Brain pericyte (primary cell): ENCODE results near the gene TMEM150A.
"Not testable (repeated sequence)": the region's sequence is repeated elsewhere in the genome, so short reads cannot be mapped to it uniquely, and the experiment has no call there.

Experiments used
- DNase-seq: peaks from one replicate; pipeline ENCODE4 v3.0.0-alpha.2; 2012; ENCODE audit warnings: low read depth, low spot score

Gene TMEM150A

GRCh38 chr2:85566265-85566664 lies 36.2 kb downstream of the TMEM150A start:
- no peak for DNase-seq

- no peak for DNase-seq
Observed at GRCh38 chr2:85564144-85564563, 38.3 kb downstream of the TMEM150A start.

- DNase-seq: peak; percentile 82
Observed at GRCh38 chr2:85561280-85562212, 41.0 kb downstream of the TMEM150A start, which contains the start of gene GGCX. Gene GGCX, minus strand, starts transcription at chr2:85561493. Its CDS starts 65 bp downstream, at chr2:85561428.

- DNase-seq: no peak
Observed at GRCh38 chr2:85560812-85561279, 41.7 kb downstream of the TMEM150A start.

- not testable (repeated sequence) for DNase-seq
Observed at GRCh38 chr2:85560403-85560726, 42.1 kb downstream of the TMEM150A start.

GRCh38 chr2:85558160-85558559 lies 44.3 kb downstream of the TMEM150A start:
- DNase-seq: no peak

- no peak for DNase-seq
Observed at GRCh38 chr2:85557130-85557529, 45.4 kb downstream of the TMEM150A start.

GRCh38 chr2:85554980-85555612 lies 47.4 kb downstream of the TMEM150A start:
- no peak for DNase-seq

- no peak for DNase-seq
Observed at GRCh38 chr2:85553184-85553583, 49.3 kb downstream of the TMEM150A start.

GRCh38 chr2:85551698-85552678 lies 50.5 kb downstream of the TMEM150A start:
- no peak for DNase-seq

GRCh38 chr2:85550486-85550885 lies 52.0 kb downstream of the TMEM150A start:
- no peak for DNase-seq

GRCh38 chr2:85549826-85550225 lies 52.7 kb downstream of the TMEM150A start:
- DNase-seq: no peak

GRCh38 chr2:85549095-85549494 lies 53.4 kb downstream of the TMEM150A start:
- DNase-seq: no peak

GRCh38 chr2:85548608-85548900 lies 53.9 kb downstream of the TMEM150A start:
- DNase-seq: no peak
